GM12864 (cell line): ENCODE results near the gene IGSF9.
"Not testable (repeated sequence)": the region's sequence is repeated elsewhere in the genome, so short reads cannot be mapped to it uniquely, and the experiment has no call there.

Experiments used
- DNase-seq: peaks from one replicate; pipeline ENCODE4 v3.0.0-alpha.2; 2011; ENCODE audit warnings: low read depth
- H3K4me3 ChIP-seq: 2 replicates; pipeline ENCODE4 v1.5.1; 2011; ENCODE audit warnings: mild to moderate bottlenecking, low read depth, low read length, control low read depth
- TF ChIP-seq, protein P1 (sequence below): IDR thresholded peaks from 2 replicates; pipeline ENCODE4 v1.5.1; 2011; ENCODE audit warnings: low read depth, mild to moderate bottlenecking, moderate library complexity, low read length, control low read depth, inconsistent platforms; ENCODE audit errors: missing control alignments

The IGSF9 gene

DNA sequence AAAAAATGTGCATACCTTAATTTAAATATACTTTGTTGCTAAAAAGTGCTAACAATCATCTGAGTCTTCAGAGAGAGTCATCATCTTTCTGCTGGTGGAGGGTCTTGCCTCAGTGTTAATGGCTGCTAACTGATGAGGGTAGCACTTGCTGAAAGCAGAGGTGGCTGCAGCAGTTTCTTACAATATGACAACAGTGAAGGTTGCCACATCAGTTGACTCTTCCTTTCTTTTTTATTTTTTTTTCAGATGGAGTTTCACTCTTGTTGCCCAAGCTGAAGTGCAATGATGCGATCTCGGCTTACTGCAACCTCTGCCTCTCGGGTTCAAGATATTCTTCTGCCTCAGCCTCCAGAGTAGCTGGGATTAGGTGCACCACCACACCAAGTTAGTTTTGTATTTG is 42.9 kb downstream of the IGSF9 start:
- no peak for DNase-seq
- H3K4me3 ChIP-seq, result no peak overlapping the region
- TF ChIP-seq, protein P1, sequence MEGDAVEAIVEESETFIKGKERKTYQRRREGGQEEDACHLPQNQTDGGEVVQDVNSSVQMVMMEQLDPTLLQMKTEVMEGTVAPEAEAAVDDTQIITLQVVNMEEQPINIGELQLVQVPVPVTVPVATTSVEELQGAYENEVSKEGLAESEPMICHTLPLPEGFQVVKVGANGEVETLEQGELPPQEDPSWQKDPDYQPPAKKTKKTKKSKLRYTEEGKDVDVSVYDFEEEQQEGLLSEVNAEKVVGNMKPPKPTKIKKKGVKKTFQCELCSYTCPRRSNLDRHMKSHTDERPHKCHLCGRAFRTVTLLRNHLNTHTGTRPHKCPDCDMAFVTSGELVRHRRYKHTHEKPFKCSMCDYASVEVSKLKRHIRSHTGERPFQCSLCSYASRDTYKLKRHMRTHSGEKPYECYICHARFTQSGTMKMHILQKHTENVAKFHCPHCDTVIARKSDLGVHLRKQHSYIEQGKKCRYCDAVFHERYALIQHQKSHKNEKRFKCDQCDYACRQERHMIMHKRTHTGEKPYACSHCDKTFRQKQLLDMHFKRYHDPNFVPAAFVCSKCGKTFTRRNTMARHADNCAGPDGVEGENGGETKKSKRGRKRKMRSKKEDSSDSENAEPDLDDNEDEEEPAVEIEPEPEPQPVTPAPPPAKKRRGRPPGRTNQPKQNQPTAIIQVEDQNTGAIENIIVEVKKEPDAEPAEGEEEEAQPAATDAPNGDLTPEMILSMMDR, result no peak

DNA sequence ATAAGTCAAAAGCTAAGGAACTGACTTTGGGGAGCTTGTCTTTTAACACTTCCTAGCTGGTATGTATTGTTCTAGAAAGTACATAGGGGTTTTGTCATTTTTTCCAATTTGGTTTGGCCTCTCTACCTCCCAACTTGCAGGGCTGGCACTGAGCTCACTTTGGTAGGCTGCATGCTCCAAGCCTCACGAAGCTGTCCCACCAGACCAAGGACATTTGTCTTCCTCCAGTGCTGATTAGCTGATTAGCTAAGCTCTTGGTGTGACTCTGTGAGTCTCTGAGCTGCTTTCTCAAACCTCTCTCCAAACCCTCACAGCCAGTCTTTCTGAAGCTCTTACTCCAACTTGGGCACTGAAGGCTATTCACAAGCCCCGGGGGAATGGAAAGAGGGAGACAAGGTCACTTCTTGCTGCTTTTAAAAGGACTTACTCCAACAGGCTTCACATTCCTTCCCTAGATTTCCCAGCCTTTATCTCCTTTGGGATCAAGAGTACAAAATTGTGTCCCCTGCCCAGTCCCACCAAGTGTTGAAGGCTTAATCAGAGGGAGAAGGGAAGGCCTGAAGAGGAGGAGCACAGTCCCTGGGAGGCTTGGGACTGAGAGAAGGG is 44.6 kb downstream of the IGSF9 start:
- TF ChIP-seq, protein P1, result no peak
- no peak for DNase-seq
- no peak overlapping the region for H3K4me3 ChIP-seq

DNA sequence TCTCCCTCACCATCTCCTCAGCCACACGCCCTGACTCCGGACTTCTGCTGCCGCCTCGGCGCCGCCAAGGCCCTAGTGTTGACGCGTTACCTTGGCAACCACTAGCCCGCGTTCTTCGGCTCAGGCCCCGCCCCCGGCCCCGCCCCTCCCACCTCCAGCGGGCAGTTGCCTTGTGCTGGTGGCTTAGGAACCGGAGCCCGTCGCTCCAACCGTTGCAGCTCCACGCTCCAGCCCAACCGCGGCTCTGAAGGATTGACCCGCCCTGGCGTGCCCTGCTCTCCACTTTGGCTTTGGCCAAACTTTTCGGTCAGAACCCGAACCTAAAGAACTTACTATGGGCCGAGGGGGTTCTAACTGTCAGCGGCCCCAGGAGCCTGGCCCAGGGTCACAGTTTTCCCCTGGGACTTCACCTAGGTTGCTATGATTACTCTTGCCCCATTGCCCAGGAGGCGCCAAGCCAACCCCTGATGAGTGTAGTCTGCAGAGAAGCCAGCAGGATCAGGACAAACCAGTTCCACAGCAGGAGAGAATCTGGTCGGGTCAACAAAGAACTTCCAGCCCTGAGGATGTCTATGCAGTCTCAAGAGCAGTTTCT is 45.2 kb downstream of the IGSF9 start, which contains the start of gene CFAP45:
CFAP45 (minus strand) TSS at position 80 of the 595 bp plus-strand sequence; CDS start at position 13, 67 bp downstream.
- TF ChIP-seq, protein P1, result no peak
- no peak for DNase-seq
- no peak within 1 kb of the TSS for H3K4me3 ChIP-seq

DNA sequence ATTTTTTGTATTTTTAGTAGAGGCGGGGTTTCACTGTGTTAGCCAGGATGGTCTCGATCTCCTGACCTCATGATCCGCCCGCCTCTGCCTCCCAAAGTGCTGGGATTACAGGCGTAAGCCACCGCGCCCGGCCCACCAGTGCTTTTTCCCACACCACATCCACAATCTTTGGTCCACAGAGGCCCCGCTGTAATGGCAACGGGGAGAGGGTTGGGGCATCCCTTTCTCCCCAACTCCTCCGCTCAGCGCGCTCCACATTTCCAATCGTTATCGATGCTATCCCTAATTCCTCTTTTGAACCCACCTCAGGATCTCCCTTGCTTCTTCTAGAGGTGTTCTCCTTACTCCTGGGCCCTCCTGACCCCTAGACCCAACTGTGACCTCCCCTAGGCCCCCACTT is 45.8 kb downstream of the IGSF9 start:
- DNase-seq, H3K4me3 ChIP-seq: not testable (repeated sequence)

DNA sequence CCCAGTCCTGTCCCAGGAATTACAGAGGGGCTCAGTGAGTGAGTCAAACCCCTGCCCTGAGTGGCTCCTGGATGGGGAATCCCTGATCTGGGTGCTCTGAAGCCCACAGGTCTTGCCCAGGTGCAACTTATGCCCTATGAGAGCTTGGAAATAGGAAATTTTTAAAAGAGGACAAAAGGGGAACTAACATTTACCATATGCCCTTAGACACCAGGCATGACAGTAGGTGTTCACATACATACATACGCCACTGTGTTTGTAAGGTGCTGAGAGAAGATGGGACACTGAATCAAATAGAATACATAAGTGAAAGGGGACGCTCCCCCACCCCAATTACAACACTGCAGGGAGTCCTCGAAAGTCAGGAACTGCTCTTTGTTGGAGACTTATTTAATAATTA is 46.9 kb downstream of the IGSF9 start:
- H3K4me3 ChIP-seq, result no peak overlapping the region
- TF ChIP-seq, protein P1, result no peak
- no peak for DNase-seq

DNA sequence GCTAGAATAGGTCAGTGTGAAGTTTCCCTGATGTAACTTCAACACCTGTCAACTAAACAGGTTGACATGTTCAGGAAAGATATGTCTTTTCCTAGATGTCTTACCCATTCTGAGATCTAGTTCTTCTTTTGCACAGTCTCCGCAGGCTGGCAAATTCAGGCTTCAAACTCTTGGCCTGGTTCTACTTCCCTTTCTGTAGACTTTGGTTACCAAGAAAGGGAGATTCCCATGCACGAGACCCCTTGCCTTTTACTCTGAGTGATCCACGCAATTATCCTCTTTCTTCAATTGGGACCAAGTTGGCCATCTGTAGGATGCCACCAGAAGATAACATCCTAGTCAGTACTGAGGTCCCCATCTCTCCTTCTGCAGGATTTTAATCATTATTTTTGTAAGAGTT is 47.5 kb downstream of the IGSF9 start:
- DNase-seq, result no peak
- TF ChIP-seq, protein P1, result no peak
- no peak overlapping the region for H3K4me3 ChIP-seq

DNA sequence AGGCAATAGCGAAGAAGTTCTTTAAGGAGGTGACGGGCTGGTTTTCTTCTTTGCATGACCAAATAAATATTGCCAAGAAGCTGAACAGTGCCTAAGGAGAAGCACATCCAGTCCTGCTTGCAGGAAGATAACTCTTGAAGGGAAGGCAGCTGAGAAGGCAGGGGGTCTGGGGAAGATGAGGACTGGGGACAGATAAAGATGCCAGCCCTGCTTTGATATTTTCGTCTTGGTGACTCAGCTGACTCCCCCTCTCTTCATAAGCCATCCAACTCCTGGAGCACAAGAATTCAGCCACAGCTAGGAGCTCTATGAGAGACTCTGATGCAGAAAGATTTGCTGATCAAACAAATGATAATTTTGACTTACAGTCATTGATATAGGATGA is 48.9 kb downstream of the IGSF9 start:
- no peak for DNase-seq
- TF ChIP-seq, protein P1, result no peak

More for the DNA sequence above, 48.9 kb downstream of the IGSF9 start:
- H3K4me3 ChIP-seq, result no peak overlapping the region
